ENCODE data around the gene CD34.

GRCh38 chr1:207937204-207937603 lies 26.3 kb upstream of the CD34 start:
- TF ChIP-seq CTCF (IDR thresholded peaks at IDR 0.05; ENCODE audit: low read depth, low read length) (no peak), EZH2phosphoT487 (IDR thresholded peaks at IDR 0.05; ENCODE audit: low read depth) (no peak)
